LNCaP clone FGC (cell line): ENCODE results near the gene ELMO1.

Experiments
- DNase-seq: peaks from one replicate; pipeline ENCODE4 v3.0.0-alpha.2; 2011; ENCODE audit warnings: low read depth
- H3K4me3 ChIP-seq: 2 replicates; pipeline ENCODE4 v1.5.1; 2011; ENCODE audit warnings: mild to moderate bottlenecking, low read depth, low read length, control low read depth
- CTCF ChIP-seq: IDR thresholded peaks from 2 replicates; pipeline ENCODE4 v1.5.1; 2012; ENCODE audit warnings: mild to moderate bottlenecking; ENCODE audit not compliant: control insufficient read depth, insufficient read depth; ENCODE audit errors: extremely low read depth

ELMO1 gene

DNA sequence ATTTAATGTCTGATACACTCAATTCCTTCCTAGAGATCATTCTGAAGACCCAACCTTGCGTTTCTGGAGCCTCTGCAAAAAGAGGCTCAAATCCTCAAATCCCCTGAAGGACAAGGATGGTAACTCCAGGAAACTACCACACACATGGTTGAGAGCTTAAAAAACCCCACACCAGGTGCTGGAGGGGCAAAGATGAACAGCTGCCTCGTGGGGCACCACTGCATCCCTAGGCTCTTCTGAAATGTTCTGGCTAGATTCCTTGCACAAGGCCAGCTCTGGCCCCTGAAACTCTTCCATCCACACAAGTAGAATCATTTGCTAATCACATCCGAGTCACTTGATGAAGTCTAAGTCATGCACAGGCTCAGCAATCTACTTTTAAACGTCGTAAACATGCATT lies 286.6 kb downstream of the ELMO1 start:
- TF ChIP-seq CTCF, result no peak
- H3K4me3 ChIP-seq, result no peak overlapping the region
- DNase-seq, result no peak

DNA sequence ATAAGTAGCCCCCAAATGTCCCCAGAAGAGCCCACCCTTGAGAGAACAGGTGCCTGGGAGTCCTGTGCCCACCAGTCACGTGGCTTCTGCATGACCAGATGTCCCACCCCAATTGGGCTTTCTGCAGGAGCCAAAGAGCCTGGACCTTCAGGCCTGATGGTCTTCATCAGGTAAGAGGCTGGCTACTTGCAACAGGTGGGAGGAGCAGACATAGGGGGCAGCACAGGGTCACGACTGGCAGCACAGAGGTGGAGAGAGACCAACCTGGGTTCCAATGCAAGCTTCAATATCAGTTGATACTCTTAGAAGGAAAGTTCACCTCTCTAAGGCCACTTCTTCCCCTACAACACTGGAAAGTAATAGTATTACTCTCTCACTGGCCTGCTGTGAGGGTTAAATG lies 288.0 kb downstream of the ELMO1 start:
- TF ChIP-seq CTCF, result no peak
- no peak for DNase-seq

GRCh38 chr7:37153376-37153775 lies 295.3 kb downstream of the ELMO1 start:
- DNase-seq, result no peak
- H3K4me3 ChIP-seq, result no peak overlapping the region
- TF ChIP-seq CTCF, result no peak

More for the DNA sequence above, 288.0 kb downstream of the ELMO1 start:
- no peak overlapping the region for H3K4me3 ChIP-seq

DNA sequence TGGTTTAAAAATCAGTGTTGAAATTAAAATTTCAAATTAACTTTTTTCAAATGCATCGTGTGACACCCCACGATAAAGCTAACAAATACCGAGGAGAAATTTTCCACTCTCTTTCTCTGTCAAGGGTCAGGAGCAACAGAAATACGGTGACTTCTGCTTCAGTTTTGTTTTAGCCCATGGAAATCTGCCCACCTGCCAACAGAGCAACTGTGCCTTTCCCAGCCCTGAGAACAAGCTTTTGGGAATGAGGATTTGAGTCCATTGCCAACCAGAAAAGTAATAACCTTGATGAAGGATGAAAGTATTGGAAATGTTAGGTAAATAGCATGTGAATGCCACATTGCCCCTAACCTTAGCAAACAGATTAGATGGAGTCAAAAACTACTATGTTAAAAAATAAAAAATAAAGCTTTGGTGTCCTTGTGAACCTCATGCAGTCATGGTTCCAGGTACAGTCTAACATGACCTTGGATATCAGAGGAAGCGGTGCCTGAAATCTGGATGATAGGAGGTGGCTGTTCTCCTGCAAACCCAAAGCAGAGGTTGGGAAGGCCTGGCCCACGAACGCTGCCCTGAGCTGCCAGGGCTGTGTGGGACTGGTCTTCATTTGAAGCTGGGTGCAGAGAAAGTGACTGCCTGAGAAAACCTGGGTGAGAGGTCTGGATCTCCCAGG lies 296.8 kb downstream of the ELMO1 start:
- TF ChIP-seq CTCF, result no peak
- DNase-seq, result no peak
- H3K4me3 ChIP-seq, result no peak overlapping the region

DNA sequence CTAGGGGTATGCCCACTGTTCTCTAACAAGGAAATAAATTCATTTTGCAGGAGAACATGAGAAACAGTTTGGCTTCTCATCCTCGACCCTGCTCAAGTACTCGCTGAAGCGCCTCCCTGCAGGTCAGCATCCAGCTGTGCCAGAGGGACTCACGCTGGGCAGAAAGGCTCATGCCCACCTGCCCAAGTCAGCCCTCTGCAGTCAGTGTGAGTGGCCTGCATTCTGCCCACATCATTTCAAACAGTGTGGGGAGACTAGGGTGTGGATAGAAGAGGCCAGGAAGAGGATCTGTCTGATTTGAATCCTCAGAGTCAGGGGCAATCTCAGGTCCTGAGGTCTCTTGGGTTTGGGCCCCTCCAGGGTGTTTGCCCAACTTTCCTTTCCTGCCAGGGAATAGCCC lies 297.8 kb downstream of the ELMO1 start:
- no peak for TF ChIP-seq CTCF
- DNase-seq, result no peak
- no peak overlapping the region for H3K4me3 ChIP-seq

DNA sequence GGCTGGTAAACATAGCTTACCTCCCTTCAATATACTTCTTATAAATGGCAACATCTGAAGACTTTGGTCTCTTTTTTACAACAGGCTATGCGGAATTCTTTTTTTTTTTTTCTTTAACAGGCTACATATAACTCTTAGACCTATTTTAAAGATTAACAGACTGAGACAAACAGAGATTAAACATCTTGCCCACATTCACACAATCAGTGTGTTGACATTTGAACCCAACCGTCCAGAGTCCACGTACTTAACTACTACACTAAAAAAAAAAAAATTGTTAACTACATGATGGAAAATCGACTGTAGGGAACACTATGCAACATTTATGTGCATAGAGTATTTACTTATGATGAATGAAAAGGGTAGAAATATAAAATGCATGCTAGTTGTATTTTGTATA lies 298.5 kb downstream of the ELMO1 start:
- H3K4me3 ChIP-seq, result no peak overlapping the region
- no peak for TF ChIP-seq CTCF
- no peak for DNase-seq

- DNase-seq, result no peak
- no peak overlapping the region for H3K4me3 ChIP-seq
- no peak for TF ChIP-seq CTCF
These were observed 298.9 kb downstream of the ELMO1 start for GRCh38 chr7:37149773-37150124.
